Stomach (tissue), 9 donors: Measurements from ENCODE around the gene CAMK2B. TPM values are rescaled to one million over a fixed set of nuclear protein-coding genes. Genes with fewer than 3 reads are reported as not detected.

Source experiments
- DNase-seq, 2 donors: peaks; one replicate each; pipeline versions ENCODE4 v3.0.0 to v3.0.0-alpha.2; 2013 to 2019
- H3K27ac ChIP-seq, 5 donors: fragments of 200-600 bp in 4 of 5; sonication (generic) in 4 of 5; one replicate each; pipeline ENCODE4 v1.5.1; 2013 to 2019; ENCODE audit warnings: mild to moderate bottlenecking in 1 of 5, moderate library complexity in 1 of 5
- H3K27me3 ChIP-seq, 3 donors: fragments of 200-600 bp; sonication (generic); one replicate each; pipeline ENCODE4 v1.5.1; 2017 to 2019; ENCODE audit warnings: mixed run types in 1 of 3
- H3K36me3 ChIP-seq, 4 donors: fragments of 200-600 bp; sonication (generic); 1 replicate in 3 of 4; 2 replicates in 1 of 4; pipeline ENCODE4 v1.5.1; 2016 to 2019
- H3K4me1 ChIP-seq, 4 donors: fragments of 200-600 bp; sonication (generic); one replicate each; pipeline ENCODE4 v1.5.1; 2016 to 2019
- H3K4me3 ChIP-seq, 4 donors: fragments of 200-600 bp; sonication (generic) in 3 of 4; one replicate each; pipeline ENCODE4 v1.5.1; 2016 to 2019; ENCODE audit warnings: mild to moderate bottlenecking in 1 of 4
- H3K9me3 ChIP-seq, 4 donors: fragments of 200-600 bp; sonication (generic); one replicate each; pipeline ENCODE4 v1.5.1; 2016 to 2019
- EP300 ChIP-seq: sonication (generic); formaldehyde crosslinking; IDR thresholded peaks from one replicate; pipeline ENCODE4 v1.6.1; 2017; ENCODE audit warnings: antibody characterized with exemption
- POLR2A ChIP-seq, 4 donors: fragments of 450-650 bp; IDR thresholded peaks; one replicate each; pipeline ENCODE4 v1.6.1; 2016; ENCODE audit warnings: antibody characterized with exemption in 4 of 4, control low read depth in 2 of 4, mild to moderate bottlenecking in 1 of 4, moderate library complexity in 1 of 4
- POLR2AphosphoS5 ChIP-seq, 3 donors: sonication (generic); formaldehyde crosslinking; IDR thresholded peaks; one replicate each; pipeline ENCODE4 v1.6.1; 2016; ENCODE audit warnings: antibody characterized with exemption in 3 of 3
- WGBS, 5 donors: extraction: QIAGEN DNeasy Blood & Tissue Kit in 3 of 5; methylation state at CpG; one replicate each; pipeline versions ENCODE4 v1.1.5 to v1.1.7; 2013 to 2018; 5-methylcytosine and 5-hydroxymethylcytosine counted together
- intact Hi-C: fragments of 100-400 bp; cut with DNase I; formaldehyde crosslinking; loops from one replicate; pipeline ENCODE4 v1.15.1; 2023; ENCODE audit warnings: low total_unique reads
- polyA plus RNA-seq, 3 donors: library from polyadenylated mRNA; stranded (reverse); fragments of 200-250 nt; gene quantifications; one replicate each; pipeline ENCODE4 v1.2.3, GENCODE V29; 2013
- total RNA-seq, 5 donors: library from RNA; depleted of rRNA; stranded (reverse); fragments of >200 nt; gene quantifications; one replicate each; pipeline versions ENCODE4 v1.1.0 to v1.2.3, GENCODE V29; 2014 to 2016
- TF ChIP-seq, protein P1 (sequence below), 7 experiments: fragments of 450-650 bp in 4 of 7; fragments of 200-600 bp in 3 of 7; sonication (generic) in 3 of 7; IDR thresholded peaks; one replicate each; pipeline ENCODE4 v1.5.1; 2016 to 2019; ENCODE audit warnings: antibody characterized with exemption in 7 of 7, control low read depth in 2 of 7, mild to moderate bottlenecking in 1 of 7
- donor health status: healthy with polysubstance abuse.
- donor health status: Bipolar disorder and iron deficiency.
- donor health status: healthy.

The CAMK2B gene
- total and polyA plus RNA-seq, 8 donors, result 0.92 to 28.4 (median 5.4) TPM; not detected in 2

DNA sequence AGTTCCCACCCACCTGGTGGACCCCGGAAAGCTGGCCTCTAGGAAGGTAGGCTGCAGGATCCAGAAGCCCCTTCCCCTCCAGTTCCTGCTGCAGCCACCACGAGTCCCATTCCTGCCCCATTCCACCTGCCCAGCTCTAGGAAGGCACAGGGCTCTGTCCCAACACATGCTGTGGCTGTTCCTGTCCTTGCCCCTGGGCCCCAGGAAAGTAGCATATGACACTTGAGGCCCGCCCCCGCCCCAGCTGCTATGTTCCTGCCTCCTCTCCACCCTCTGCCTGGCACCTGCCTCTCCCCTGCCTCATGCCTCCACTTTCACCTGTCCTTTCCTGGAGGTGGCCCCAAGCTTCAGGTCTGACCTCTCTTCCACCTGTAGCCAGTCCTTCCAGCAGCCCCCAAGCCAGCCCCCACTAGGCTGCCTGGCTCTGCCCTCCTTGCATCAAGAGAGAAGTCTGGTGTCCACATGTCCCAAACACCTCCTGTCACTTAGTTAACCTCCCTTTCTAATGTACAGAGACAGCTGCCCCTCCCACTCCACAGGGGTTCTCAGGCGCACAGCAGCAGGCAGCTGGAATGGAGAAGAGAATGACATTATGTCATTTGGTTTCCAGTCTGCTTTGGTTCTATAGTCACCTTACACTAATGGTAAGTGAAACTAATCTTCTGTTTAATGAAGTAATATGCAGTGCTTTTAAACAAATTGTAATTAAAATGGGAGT is 101.9 kb downstream of the CAMK2B start:
- H3K4me1 ChIP-seq, result no peaks in the 10 kb centered on the region
- no peak overlapping the region for H3K4me3 ChIP-seq
- no peaks in the 10 kb centered on the region for H3K36me3 ChIP-seq
- H3K9me3 ChIP-seq, result peaks cover 0 to 6% (median 2%) of the 10 kb centered on the region in 4 donors
- intact Hi-C loops, result no loop called here
- WGBS, 5 donors, result 50 to 72% (median 60%) methylated on average over 3 to 5 of the region's 5 CpGs
- DNase-seq, result no peak
- TF ChIP-seq, protein P1, sequence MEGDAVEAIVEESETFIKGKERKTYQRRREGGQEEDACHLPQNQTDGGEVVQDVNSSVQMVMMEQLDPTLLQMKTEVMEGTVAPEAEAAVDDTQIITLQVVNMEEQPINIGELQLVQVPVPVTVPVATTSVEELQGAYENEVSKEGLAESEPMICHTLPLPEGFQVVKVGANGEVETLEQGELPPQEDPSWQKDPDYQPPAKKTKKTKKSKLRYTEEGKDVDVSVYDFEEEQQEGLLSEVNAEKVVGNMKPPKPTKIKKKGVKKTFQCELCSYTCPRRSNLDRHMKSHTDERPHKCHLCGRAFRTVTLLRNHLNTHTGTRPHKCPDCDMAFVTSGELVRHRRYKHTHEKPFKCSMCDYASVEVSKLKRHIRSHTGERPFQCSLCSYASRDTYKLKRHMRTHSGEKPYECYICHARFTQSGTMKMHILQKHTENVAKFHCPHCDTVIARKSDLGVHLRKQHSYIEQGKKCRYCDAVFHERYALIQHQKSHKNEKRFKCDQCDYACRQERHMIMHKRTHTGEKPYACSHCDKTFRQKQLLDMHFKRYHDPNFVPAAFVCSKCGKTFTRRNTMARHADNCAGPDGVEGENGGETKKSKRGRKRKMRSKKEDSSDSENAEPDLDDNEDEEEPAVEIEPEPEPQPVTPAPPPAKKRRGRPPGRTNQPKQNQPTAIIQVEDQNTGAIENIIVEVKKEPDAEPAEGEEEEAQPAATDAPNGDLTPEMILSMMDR (IDR thresholded peaks at IDR 0.05), result no peak
- TF ChIP-seq POLR2AphosphoS5 (IDR thresholded peaks at IDR 0.05) (no peak), EP300 (no peak), POLR2A (IDR thresholded peaks at IDR 0.05) (no peak)
- H3K27me3 ChIP-seq, result peaks cover 0 to 42% (median 15%) of the 10 kb centered on the region in 3 donors
- no peak overlapping the region for H3K27ac ChIP-seq

DNA sequence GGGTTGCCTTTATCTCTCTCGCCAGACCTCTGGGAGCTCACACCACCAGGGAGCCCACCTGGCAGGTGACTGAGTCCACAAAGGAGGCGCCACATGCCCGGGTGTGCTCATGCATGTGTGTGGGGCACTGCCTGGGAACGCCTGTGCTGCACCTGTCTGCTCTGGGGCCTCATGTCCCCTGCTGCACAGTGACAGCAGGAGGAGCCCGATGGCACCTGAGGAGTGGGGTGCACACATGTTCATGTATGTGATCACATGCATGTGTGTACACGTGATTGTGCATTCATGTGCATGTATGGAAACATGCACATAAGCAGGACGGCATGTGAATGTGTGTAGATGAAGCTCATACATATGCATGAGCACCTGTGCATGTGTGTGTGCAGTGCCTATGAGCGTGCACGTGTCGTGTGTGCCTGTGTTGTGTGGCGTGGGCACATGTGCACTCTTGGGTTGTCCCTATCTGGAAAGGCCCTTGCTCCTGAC is 102.6 kb downstream of the CAMK2B start:
- intact Hi-C loops, result no loop called here
- no peak overlapping the region for H3K4me3 ChIP-seq
- H3K27me3 ChIP-seq, result peaks cover 0 to 42% (median 15%) of the 10 kb centered on the region in 3 donors
- no peak overlapping the region for H3K27ac ChIP-seq
- peaks cover 0 to 6% (median 2%) of the 10 kb centered on the region in 4 donors for H3K9me3 ChIP-seq
- no peaks in the 10 kb centered on the region for H3K4me1 ChIP-seq
- 72 to 89% (median 83%) methylated on average over 11 of the region's 11 CpGs for WGBS, 5 donors
- TF ChIP-seq, protein P1 (IDR thresholded peaks at IDR 0.05), result no peak
- TF ChIP-seq POLR2A (IDR thresholded peaks at IDR 0.05) (no peak), POLR2AphosphoS5 (IDR thresholded peaks at IDR 0.05) (no peak), EP300 (no peak)
- no peaks in the 10 kb centered on the region for H3K36me3 ChIP-seq
- no peak for DNase-seq

DNA sequence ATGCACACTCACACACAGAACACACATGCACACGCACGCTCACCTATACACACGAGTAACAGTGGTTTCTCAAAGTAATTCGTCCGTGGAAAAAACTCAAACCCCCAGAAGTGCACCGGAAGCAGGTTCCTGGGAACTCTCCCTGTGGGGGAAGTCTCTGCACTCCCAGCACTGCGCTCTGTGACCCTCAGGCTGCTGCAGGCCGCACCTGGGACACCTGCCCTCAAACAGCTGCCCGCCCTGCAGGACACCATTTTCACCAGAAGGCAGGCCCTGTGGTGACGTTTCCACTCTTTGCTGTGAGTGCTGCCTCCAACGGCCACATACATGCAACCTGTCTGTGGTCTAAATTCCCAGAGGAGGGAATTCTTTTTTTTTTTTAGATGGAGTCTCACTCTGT is 103.3 kb downstream of the CAMK2B start:
- intact Hi-C loops, result no loop called here
- no peak for DNase-seq
- H3K4me1 ChIP-seq, result no peaks in the 10 kb centered on the region
- peaks cover 0 to 6% (median 2%) of the 10 kb centered on the region in 4 donors for H3K9me3 ChIP-seq
- 81 to 87% (median 85%) methylated on average over 10 to 11 of the region's 11 CpGs for WGBS, 5 donors
- no peak overlapping the region for H3K4me3 ChIP-seq
- no peaks in the 10 kb centered on the region for H3K36me3 ChIP-seq
- TF ChIP-seq EP300, result no peak
- TF ChIP-seq POLR2AphosphoS5 (IDR thresholded peaks at IDR 0.05), result no peak
- TF ChIP-seq, protein P1 (IDR thresholded peaks at IDR 0.05), result no peak
- TF ChIP-seq POLR2A (IDR thresholded peaks at IDR 0.05), result no peak
- peaks cover 0 to 42% (median 15%) of the 10 kb centered on the region in 3 donors for H3K27me3 ChIP-seq
- H3K27ac ChIP-seq, result no peak overlapping the region

DNA sequence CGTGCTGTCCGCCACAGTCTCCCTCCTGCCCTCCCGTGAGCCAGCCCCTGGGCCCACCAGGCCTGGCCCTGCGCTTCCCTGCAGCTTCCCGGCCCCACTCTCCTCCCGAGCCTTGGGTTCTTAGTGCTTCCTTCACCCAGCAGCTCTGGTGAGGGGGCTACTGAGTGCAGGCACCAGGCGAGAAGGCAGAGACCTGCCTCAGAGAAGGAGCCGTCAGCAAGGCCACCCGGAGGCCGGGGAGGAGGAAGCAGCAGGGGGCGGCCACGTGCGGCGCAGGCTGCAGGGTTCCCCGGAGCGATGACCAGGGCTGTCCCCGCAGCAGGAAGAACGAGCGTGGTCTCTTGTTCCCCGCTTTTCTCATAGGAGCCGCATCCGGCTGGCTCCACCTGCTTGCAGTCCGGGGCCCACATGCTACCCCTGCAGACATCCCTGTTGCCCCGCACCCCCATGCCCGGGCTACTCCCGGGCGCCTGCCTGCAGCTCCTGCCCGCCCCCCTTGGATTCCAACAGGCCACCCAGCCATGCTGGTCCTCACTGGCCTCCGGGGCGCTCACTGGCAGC is 104.1 kb downstream of the CAMK2B start:
- intact Hi-C loops, result no loop called here
- no peak for DNase-seq
- no peaks in the 10 kb centered on the region for H3K36me3 ChIP-seq
- peaks cover 0 to 35% (median 13%) of the 10 kb centered on the region in 3 donors for H3K27me3 ChIP-seq
- H3K4me3 ChIP-seq, result no peak overlapping the region
- 49 to 66% (median 60%) methylated on average over 24 to 30 of the region's 30 CpGs for WGBS, 5 donors
- peaks cover 0 to 6% (median 2%) of the 10 kb centered on the region in 4 donors for H3K9me3 ChIP-seq
- no peaks in the 10 kb centered on the region for H3K4me1 ChIP-seq
- no peak overlapping the region for H3K27ac ChIP-seq
- TF ChIP-seq POLR2AphosphoS5 (IDR thresholded peaks at IDR 0.05) (no peak), EP300 (no peak), POLR2A (IDR thresholded peaks at IDR 0.05) (no peak)
- TF ChIP-seq, protein P1 (IDR thresholded peaks at IDR 0.05), result no peak
